A204.1 (cell line): Measurements from ENCODE around the gene C3orf70.
A peak's percentile ranks its signal among the peaks of the same experiment; 100 is the strongest.

ENCODE experiments used
- FAIRE-seq: peaks from 2 replicates; lab custom pipeline; 2012; peaks lifted over from hg19 to GRCh38; lab: Jason Lieb, UNC

C3orf70 gene

GRCh38 chr3:185152410-185153170 lies at the start of gene C3orf70:
Gene C3orf70 (minus strand): TSS chr3:185153060. CDS start chr3:185152823, 237 bp downstream.
- FAIRE-seq: no peak

GRCh38 chr3:185200639-185201038 lies 47.8 kb upstream of the C3orf70 start:
- FAIRE-seq: no peak

GRCh38 chr3:185199671-185200070 lies 46.8 kb upstream of the C3orf70 start:
- no peak for FAIRE-seq

GRCh38 chr3:185199206-185199605 lies 46.3 kb upstream of the C3orf70 start:
- FAIRE-seq: no peak

GRCh38 chr3:185197068-185197467 lies 44.2 kb upstream of the C3orf70 start:
- FAIRE-seq: no peak

- FAIRE-seq: no peak
Measured at GRCh38 chr3:185195652-185196051, 42.8 kb upstream of the C3orf70 start.

GRCh38 chr3:185188816-185189215 lies 36.0 kb upstream of the C3orf70 start:
- FAIRE-seq: no peak

GRCh38 chr3:185187391-185187790 lies 34.5 kb upstream of the C3orf70 start:
- FAIRE-seq: no peak

- peak; percentile 93 for FAIRE-seq
Measured at GRCh38 chr3:185176750-185177359, 24.0 kb upstream of the C3orf70 start.

GRCh38 chr3:185175370-185175987 lies 22.6 kb upstream of the C3orf70 start:
- no peak for FAIRE-seq

- no peak for FAIRE-seq
Measured at GRCh38 chr3:185172086-185173049, 19.5 kb upstream of the C3orf70 start.

GRCh38 chr3:185164428-185165217 lies 11.8 kb upstream of the C3orf70 start:
- no peak for FAIRE-seq

GRCh38 chr3:185162634-185163033 lies 9.8 kb upstream of the C3orf70 start:
- FAIRE-seq: no peak

- FAIRE-seq: no peak
Measured at GRCh38 chr3:185161761-185162160, 8.9 kb upstream of the C3orf70 start.

- FAIRE-seq: no peak
Measured at GRCh38 chr3:185157347-185157746, 4.5 kb upstream of the C3orf70 start.

- no peak for FAIRE-seq
Measured at GRCh38 chr3:185155678-185156077, 2.8 kb upstream of the C3orf70 start.

GRCh38 chr3:185153861-185154629 lies 1.2 kb upstream of the C3orf70 start:
- no peak for FAIRE-seq

- no peak for FAIRE-seq
Measured at GRCh38 chr3:185153171-185153771, 411 bp upstream of the C3orf70 start.

- no peak for FAIRE-seq
Measured at GRCh38 chr3:185151964-185152409, 873 bp downstream of the C3orf70 start.
